ENCODE data around the gene GOSR2.

Gene GOSR2

DNA sequence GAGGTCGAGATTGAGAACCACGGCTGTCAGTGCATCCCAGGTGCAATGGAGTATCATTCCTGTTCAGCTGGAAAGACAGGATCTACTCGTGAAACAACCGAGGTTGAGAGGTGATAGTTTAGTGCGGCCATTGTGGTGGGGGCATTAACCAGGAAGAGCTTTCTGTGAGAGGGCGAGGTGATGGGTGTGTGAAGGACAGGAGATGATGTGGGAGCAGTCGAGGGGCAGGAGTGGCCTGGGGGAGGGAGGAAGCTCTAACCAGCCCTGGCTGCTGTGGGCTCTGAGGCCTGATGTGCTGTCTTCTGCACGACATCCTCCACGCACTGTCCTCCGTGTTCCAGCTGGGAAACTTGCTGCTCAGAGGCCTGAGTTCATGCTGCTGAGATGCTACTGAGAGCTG is 22.0 kb downstream of the GOSR2 start:
- Histone ChIP-seq H3K9ac (no peak overlapping the region), H2AFZ (no peak overlapping the region), H3K9me3 (ENCODE audit: control insufficient read depth, low read length) (no peaks in the 10 kb centered on the region), H3K79me2 (no peaks in the 10 kb centered on the region), H3K27ac (no peak overlapping the region), H3K4me2 (ENCODE audit: low read length) (no peak overlapping the region), H3K36me3 (ENCODE audit: control insufficient read depth, insufficient read depth, low read length) (no peaks in the 10 kb centered on the region), H3K4me3 (ENCODE audit: low read depth, low read length) (no peak overlapping the region), H3K4me1 (peaks cover 6% of the 10 kb centered on the region), H3K27me3 (ENCODE audit: control insufficient read depth, insufficient read depth, low read length) (no peaks in the 10 kb centered on the region)
- TF ChIP-seq, protein P1, sequence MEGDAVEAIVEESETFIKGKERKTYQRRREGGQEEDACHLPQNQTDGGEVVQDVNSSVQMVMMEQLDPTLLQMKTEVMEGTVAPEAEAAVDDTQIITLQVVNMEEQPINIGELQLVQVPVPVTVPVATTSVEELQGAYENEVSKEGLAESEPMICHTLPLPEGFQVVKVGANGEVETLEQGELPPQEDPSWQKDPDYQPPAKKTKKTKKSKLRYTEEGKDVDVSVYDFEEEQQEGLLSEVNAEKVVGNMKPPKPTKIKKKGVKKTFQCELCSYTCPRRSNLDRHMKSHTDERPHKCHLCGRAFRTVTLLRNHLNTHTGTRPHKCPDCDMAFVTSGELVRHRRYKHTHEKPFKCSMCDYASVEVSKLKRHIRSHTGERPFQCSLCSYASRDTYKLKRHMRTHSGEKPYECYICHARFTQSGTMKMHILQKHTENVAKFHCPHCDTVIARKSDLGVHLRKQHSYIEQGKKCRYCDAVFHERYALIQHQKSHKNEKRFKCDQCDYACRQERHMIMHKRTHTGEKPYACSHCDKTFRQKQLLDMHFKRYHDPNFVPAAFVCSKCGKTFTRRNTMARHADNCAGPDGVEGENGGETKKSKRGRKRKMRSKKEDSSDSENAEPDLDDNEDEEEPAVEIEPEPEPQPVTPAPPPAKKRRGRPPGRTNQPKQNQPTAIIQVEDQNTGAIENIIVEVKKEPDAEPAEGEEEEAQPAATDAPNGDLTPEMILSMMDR (IDR thresholded peaks at IDR 0.05) = no peak

DNA sequence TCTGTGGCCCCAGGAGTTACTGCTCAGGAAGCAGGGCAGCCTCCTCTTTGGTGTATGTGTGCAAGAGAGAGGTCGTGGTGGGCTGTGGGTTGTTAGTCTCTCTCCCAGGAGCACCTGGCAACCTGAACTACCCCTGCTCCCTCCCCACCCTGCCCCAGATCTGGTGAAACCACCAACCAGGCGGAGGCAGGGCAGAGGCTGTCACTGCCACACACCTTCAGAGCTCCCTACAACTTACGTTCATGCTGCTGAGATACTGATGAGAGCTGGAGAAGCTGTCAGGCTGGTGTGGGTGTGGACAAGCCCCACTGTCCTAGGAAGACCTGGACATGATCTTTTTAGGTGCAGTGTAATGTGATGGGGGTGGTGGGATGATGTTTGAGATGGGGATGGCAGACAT is 24.3 kb downstream of the GOSR2 start:
- Histone ChIP-seq H3K27ac (no peak overlapping the region), H3K9me3 (ENCODE audit: control insufficient read depth, low read length) (no peaks in the 10 kb centered on the region), H2AFZ (no peak overlapping the region), H3K79me2 (no peaks in the 10 kb centered on the region), H3K4me2 (ENCODE audit: low read length) (no peak overlapping the region), H3K27me3 (ENCODE audit: control insufficient read depth, insufficient read depth, low read length) (no peaks in the 10 kb centered on the region), H3K4me3 (ENCODE audit: low read depth, low read length) (no peak overlapping the region), H3K36me3 (ENCODE audit: control insufficient read depth, insufficient read depth, low read length) (no peaks in the 10 kb centered on the region), H3K4me1 (peaks cover 6% of the 10 kb centered on the region), H3K9ac (no peak overlapping the region)
- TF ChIP-seq, protein P1 (IDR thresholded peaks at IDR 0.05) = no peak

DNA sequence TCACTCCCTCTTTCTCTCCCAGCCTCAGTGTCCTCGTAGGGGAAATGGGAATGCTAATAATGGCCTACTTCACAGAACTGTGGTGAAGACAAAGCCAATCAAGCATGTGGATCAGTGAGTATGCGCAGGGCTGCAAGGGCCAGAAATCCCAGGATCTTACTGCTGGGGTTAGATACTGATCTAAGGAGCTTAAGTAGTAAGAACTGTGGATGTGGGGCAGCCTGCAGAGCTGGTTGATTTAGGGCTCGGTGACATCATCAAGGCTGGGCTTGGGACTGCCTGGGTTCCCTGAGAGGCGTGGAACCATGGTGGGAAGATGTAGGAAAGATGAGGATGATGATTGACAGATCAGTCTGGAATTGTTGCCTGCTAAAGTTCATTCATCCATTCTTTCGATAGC is 25.6 kb downstream of the GOSR2 start:
- Histone ChIP-seq H3K79me2 (no peaks in the 10 kb centered on the region), H3K36me3 (ENCODE audit: control insufficient read depth, insufficient read depth, low read length) (no peaks in the 10 kb centered on the region), H2AFZ (no peak overlapping the region)

DNA sequence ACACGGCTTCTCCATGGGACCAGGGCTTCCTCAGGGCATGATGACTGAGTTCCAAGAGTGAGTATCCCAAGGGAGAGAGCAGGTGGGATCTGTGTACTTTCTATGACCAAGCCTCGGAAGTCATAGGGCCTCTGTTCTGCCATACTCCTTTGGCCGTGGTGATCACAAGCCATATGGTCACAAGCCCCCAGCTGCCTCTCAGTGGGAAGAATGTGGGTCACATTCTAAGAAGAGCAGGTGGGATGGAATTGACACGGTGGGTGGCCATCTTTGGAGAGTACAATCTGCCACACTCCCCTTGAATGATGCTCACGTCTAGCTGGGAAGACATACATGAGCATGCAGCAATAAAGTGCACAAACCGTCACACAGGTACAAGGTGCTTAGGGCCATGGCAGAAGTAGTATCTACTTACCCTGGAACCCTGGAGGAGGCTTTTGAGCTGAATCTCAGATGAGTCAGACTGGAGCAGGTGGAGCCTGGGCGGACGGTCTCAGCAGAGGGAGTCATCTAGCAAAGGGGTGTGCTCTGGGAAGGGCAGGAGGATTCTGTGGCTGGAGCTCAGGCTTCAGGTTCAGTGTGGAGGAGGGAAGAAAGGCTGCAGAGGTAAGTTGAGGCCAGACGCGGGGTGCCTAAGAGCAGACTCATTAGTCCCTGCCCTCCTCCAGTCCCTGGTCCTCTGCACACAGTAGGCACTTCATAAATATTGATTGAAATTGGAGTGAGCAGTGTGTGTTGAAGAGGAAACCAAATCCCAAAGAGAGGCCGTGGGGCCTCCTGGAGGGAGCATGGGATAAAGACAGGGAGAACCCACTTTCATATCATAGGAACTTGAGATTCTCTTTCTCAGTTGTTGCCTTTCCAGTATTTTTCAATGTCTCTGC is 26.6 kb downstream of the GOSR2 start:
- no peak overlapping the region for H3K9ac ChIP-seq
- no peaks in the 10 kb centered on the region for H3K27me3 ChIP-seq (ENCODE audit: control insufficient read depth, insufficient read depth, low read length)
- H3K79me2 ChIP-seq = no peaks in the 10 kb centered on the region
- H2AFZ ChIP-seq = no peak overlapping the region
- H3K4me3 ChIP-seq (ENCODE audit: low read depth, low read length) = no peak overlapping the region
- no peaks in the 10 kb centered on the region for H3K4me1 ChIP-seq
- no peaks in the 10 kb centered on the region for H3K9me3 ChIP-seq (ENCODE audit: control insufficient read depth, low read length)
- no peak overlapping the region for H3K4me2 ChIP-seq (ENCODE audit: low read length)
- no peaks in the 10 kb centered on the region for H3K36me3 ChIP-seq (ENCODE audit: control insufficient read depth, insufficient read depth, low read length)
- TF ChIP-seq, protein P1 (IDR thresholded peaks at IDR 0.05) = no peak
- no peak overlapping the region for H3K27ac ChIP-seq

More for the DNA sequence above, 25.6 kb downstream of the GOSR2 start:
- no peak overlapping the region for H3K4me3 ChIP-seq (ENCODE audit: low read depth, low read length)
- TF ChIP-seq, protein P1 (IDR thresholded peaks at IDR 0.05) = no peak
- H3K9ac ChIP-seq = no peak overlapping the region
- no peaks in the 10 kb centered on the region for H3K9me3 ChIP-seq (ENCODE audit: control insufficient read depth, low read length)
- H3K27me3 ChIP-seq (ENCODE audit: control insufficient read depth, insufficient read depth, low read length) = no peaks in the 10 kb centered on the region
- H3K4me1 ChIP-seq = peaks cover 3% of the 10 kb centered on the region
- no peak overlapping the region for H3K27ac ChIP-seq
- H3K4me2 ChIP-seq (ENCODE audit: low read length) = no peak overlapping the region
